Esophagus mucosa (tissue), 1 donor: ENCODE measurements around the gene OR4C15. TPM values are rescaled to one million over a fixed set of nuclear protein-coding genes. Genes with fewer than 3 reads are reported as not detected.

ENCODE experiments used
- ATAC-seq: fragments of 200-7000 bp; cut with Tn5 transposase; one replicate; pipeline ENCODE4 v1.9.1; 2020
- total RNA-seq: library from RNA; stranded (reverse); gene quantifications from one replicate; pipeline ENCODE4 v1.2.4, GENCODE V29; 2023
- donor health status: DM: yes; HTN: yes; CAD: no.

The OR4C15 gene
- total RNA-seq = not detected

DNA sequence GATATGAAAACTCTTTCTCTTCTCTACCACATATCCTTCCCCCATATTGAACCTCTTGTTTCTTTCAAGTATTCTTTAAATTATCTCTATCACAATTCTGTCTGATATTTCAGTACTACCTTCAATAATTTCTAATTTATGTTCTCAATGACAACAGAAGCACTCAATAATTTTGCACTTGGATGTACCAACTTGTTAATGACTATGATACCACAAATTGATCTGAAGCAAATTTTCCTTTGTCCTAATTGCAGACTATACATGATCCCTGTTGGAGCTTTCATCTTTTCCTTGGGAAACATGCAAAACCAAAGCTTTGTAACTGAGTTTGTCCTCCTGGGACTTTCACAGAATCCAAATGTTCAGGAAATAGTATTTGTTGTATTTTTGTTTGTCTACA, at the start of gene OR4C15:
Gene OR4C15 (plus strand): TSS at position 301 of the 400 bp plus-strand sequence. CDS start 0 bp downstream, at position 301.
- ATAC-seq = no peak

DNA sequence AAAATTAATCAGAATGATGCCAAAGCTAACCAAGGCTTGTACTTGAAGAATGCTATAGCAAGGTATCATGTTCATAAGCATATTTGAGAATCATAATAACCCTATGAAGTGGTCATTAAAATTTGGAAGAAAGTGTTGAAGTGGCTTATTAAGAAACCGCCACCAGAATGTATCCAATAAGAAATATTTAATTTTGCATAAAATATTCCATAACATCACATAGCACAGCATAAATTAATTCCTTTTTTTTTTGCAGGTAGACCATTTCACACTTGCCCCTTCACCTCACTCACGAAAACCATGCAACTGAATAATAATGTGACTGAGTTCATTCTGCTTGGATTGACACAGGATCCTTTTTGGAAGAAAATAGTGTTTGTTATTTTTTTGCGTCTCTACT, 17.6 kb downstream of the OR4C15 start, which contains the start of gene OR4C16:
Gene OR4C16 (plus strand): TSS at position 301 of the 400 bp plus-strand sequence. CDS start 0 bp downstream, at position 301.
- no peak for ATAC-seq

DNA sequence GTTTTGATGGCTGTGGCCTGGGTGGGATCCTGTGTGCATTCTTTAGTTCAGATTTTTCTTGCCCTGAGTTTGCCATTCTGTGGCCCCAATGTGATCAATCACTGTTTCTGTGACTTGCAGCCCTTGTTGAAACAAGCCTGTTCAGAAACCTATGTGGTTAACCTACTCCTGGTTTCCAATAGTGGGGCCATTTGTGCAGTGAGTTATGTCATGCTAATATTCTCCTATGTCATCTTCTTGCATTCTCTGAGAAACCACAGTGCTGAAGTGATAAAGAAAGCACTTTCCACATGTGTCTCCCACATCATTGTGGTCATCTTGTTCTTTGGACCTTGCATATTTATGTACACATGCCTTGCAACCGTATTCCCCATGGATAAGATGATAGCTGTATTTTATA, 18.3 kb downstream of the OR4C15 start:
- ATAC-seq = no peak

Other genes starting within 250 kb of the OR4C15 start
- not detected for gene OR4A16, start 211.3 kb upstream of the OR4C15 start, total RNA-seq
- not detected for gene OR4A15, start 186.5 kb upstream of the OR4C15 start, total RNA-seq
- gene OR4C16, start 17.7 kb downstream of the OR4C15 start, total RNA-seq = not detected
- not detected for gene OR4C11, start 53.2 kb downstream of the OR4C15 start, total RNA-seq
- gene OR4P4, start 80.6 kb downstream of the OR4C15 start, total RNA-seq = not detected
- gene OR4S2, start 93.9 kb downstream of the OR4C15 start, total RNA-seq = not detected
- gene OR4C6, start 107.7 kb downstream of the OR4C15 start, total RNA-seq = not detected
- not detected for gene OR5D13, start 219.0 kb downstream of the OR4C15 start, total RNA-seq
- gene OR5D14, start 241.1 kb downstream of the OR4C15 start, total RNA-seq = not detected